Activated T-cell treated with anti-CD3 and anti-CD28 coated beads, Interleukin-2, amount 50 U/mL, for 72 hours (primary cell): ENCODE measurements around the gene CHD9NB. TPM values are rescaled to one million over a fixed set of nuclear protein-coding genes. Genes with fewer than 3 reads are reported as not detected.

ENCODE experiments used
- ATAC-seq, 2 donors: fragments of 150-1000 bp; cut with Tn5 transposase; replicated peaks in 1 of 2; 2 replicates each; pipeline ENCODE4 v1.10.0; 2021; ENCODE audit warnings: moderate library complexity in 2 of 2, mild to moderate bottlenecking in 1 of 2
- DNase-seq, 2 donors: peaks; one replicate each; pipeline ENCODE4 v3.0.0; 2021 to 2022; ENCODE audit warnings: mixed read lengths in 1 of 2
- H3K27ac Mint-ChIP-seq: one replicate; pipeline ENCODE4 v1.8.0; 2022; ENCODE audit warnings: mild to moderate bottlenecking, moderate library complexity, mixed read lengths
- H3K27me3 Mint-ChIP-seq: one replicate; pipeline ENCODE4 v1.8.0; 2022; ENCODE audit warnings: low read depth, mixed read lengths
- H3K36me3 Mint-ChIP-seq, 2 donors: one replicate each; pipeline ENCODE4 v1.8.0; 2022; ENCODE audit warnings: mixed read lengths in 2 of 2, mild to moderate bottlenecking in 1 of 2; ENCODE audit not compliant: insufficient read depth in 2 of 2
- H3K4me1 Mint-ChIP-seq: one replicate; pipeline ENCODE4 v1.8.0; 2022; ENCODE audit warnings: low read depth, mixed read lengths
- H3K4me3 Mint-ChIP-seq, 2 donors: one replicate each; pipeline ENCODE4 v1.8.0; 2022; ENCODE audit warnings: mild to moderate bottlenecking in 2 of 2, mixed read lengths in 2 of 2, moderate library complexity in 2 of 2
- H3K9me3 Mint-ChIP-seq, 2 donors: one replicate each; pipeline ENCODE4 v1.8.0; 2022; ENCODE audit warnings: mixed read lengths in 2 of 2
- total RNA-seq, 2 donors: library from RNA; stranded (reverse); gene quantifications; one replicate each; pipeline ENCODE4 v1.2.3, GENCODE V29; 2022

CHD9NB gene
- total RNA-seq, 2 donors from 2014 or later = 0.19 to 0.46 TPM

DNA sequence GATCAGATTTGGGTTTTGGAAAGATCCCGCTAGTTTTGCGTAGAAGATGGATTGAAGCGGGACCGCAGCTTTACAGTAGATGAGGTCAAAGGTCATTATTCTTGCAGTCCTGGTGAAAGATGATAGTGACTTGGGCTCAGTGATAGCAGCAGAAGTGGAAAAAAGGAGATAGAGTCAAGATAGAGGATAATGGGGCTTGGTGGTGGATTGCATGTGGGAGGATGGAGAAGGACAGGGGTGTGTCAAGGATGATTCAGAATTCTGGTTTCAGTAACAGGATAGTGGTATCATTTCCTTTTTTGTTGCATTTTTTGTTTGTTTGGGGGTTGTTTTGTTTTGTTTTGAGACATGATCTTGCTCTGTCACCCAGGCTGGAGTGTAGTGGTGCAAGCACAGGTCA lies 28.7 kb downstream of the CHD9NB start:
- H3K36me3 Mint-ChIP-seq = no peaks in the 10 kb centered on the region
- no peak overlapping the region for H3K4me3 Mint-ChIP-seq
- peaks cover 6% of the 10 kb centered on the region for H3K4me1 Mint-ChIP-seq
- H3K27me3 Mint-ChIP-seq = peaks cover 3% of the 10 kb centered on the region
- H3K27ac Mint-ChIP-seq = no peak overlapping the region
- H3K9me3 Mint-ChIP-seq = no peaks in the 10 kb centered on the region
- DNase-seq = no peak
- no peak for ATAC-seq

DNA sequence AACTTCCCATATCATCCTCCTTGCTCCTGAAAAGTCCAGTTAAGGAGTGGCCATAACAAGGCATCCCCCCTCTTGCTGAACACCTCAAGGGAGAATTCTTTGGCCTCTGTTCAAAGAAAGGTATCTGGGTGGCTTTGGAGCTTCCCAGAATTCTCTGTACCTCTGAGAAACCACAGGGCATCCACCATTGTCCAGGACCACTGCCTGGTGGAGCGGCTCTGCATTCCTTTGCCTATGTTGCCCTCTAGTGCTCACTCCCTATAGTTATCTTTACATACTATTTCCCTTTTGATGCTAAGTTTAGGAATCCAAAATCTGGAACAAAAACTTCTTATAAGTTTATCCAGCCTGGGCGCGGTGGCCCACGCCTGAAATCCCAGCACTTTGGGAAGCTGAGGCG lies 30.3 kb downstream of the CHD9NB start:
- DNase-seq (peak in 1 of 2 donors; percentile 6), ATAC-seq (no peak)
- no peaks in the 10 kb centered on the region for H3K36me3 Mint-ChIP-seq
- peaks cover 6% of the 10 kb centered on the region for H3K4me1 Mint-ChIP-seq
- H3K4me3 Mint-ChIP-seq = no peak overlapping the region
- no peaks in the 10 kb centered on the region for H3K27me3 Mint-ChIP-seq
- H3K9me3 Mint-ChIP-seq = no peaks in the 10 kb centered on the region
- H3K27ac Mint-ChIP-seq = no peak overlapping the region

DNA sequence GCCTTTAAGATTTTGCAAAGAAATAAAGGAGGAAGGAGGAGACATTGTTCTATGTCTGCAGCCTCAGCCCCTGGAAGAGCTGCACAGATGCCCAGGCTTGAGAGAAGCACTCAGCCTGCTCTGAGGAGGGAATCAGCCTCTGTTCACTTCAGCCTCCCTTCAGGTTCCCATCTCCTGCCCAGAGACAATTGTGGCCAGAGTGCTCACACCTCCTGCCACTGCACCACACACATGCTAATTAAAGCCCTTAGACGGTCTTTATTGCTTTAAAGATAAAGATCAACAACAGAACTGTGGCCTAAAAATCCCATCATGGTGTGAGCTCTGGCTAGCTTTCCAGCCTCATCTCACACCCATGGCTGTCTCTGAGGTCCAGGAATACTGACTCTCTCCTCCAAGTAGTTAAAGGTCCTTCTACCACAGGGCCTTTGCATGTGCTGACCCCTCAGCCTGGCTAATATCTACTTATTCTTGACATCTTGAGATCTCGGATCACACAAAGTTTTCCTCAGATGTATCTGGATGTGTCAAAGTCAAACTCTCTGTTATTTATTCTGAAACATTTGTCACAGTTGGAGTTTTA lies 33.8 kb downstream of the CHD9NB start:
- ATAC-seq = no peak
- H3K27me3 Mint-ChIP-seq = peaks cover 14% of the 10 kb centered on the region
- no peak overlapping the region for H3K27ac Mint-ChIP-seq
- no peak for DNase-seq
- H3K9me3 Mint-ChIP-seq = no peaks in the 10 kb centered on the region
- H3K4me3 Mint-ChIP-seq = no peak overlapping the region
- peaks cover 2% of the 10 kb centered on the region for H3K4me1 Mint-ChIP-seq
- H3K36me3 Mint-ChIP-seq = no peaks in the 10 kb centered on the region

DNA sequence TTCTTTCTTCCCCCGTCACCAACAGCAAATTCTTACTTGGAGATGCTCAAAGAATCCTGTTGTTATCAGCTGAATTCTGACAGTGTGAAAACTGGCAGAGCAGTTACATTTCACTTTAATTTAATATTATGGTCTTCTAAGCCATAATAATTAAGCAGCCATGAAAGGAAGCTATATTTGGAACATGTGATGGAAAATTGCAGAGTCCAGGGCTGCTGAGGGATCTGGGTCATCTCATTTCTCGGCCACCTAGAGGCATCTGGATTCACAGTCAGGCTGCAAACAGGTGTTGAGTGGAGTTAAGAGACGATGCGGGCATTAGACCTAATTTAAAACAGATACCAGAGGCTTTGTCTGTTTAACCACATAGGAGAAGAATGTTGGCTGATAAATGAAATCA lies 38.4 kb downstream of the CHD9NB start:
- Mint-ChIP-seq H3K27ac (no peak overlapping the region), H3K27me3 (peaks cover 18% of the 10 kb centered on the region), H3K4me3 (no peak overlapping the region), H3K4me1 (no peaks in the 10 kb centered on the region), H3K36me3 (no peaks in the 10 kb centered on the region), H3K9me3 (no peaks in the 10 kb centered on the region)
- no peak for ATAC-seq
- DNase-seq = no peak

DNA sequence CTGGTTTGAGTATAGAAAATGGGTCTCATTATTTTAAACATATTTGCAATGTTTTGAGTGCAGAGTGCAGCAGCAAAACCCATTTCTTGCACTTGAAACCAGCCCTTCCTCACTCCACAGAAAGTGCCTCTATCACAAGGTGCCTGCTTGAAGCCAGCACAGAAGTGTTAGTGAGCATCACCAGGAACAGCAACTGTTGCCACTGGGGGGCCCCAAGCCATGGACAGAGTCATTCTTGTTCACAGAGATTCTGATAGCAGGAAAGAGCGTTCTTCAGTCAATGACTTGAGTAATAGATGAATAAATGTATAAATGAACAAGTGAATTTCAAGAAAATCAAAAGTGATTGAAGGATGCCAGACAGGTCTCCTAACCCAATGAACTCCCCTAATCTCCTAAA lies 45.6 kb downstream of the CHD9NB start:
- Mint-ChIP-seq H3K4me3 (no peak overlapping the region), H3K4me1 (no peaks in the 10 kb centered on the region), H3K27ac (no peak overlapping the region), H3K36me3 (no peaks in the 10 kb centered on the region), H3K9me3 (no peaks in the 10 kb centered on the region), H3K27me3 (peaks cover 14% of the 10 kb centered on the region)
- DNase-seq (no peak), ATAC-seq (no peak)

DNA sequence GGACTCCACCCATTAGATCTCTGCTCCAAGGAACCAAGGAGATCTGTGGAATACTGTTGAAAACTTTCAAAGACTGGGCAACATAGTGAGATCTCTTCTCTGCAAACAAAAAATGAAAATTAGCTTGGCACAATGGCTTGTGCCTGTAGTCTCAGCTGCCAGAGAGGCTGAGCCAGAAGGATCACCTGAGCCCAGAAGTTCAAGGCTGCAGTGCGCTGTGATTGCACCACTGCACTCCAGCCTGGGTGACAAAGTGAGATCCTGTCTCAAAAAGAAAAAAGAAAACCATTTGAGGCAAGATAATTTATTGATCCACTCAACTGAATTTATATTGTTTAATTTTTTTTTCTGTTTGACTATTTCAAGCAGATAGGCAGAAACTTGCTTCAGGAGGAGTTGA lies 54.8 kb downstream of the CHD9NB start:
- H3K4me1 Mint-ChIP-seq = no peaks in the 10 kb centered on the region
- H3K4me3 Mint-ChIP-seq = no peak overlapping the region
- H3K9me3 Mint-ChIP-seq = peaks cover 0 to 2% of the 10 kb centered on the region in 2 donors
- no peak overlapping the region for H3K27ac Mint-ChIP-seq
- no peak for DNase-seq
- no peak for ATAC-seq
- no peaks in the 10 kb centered on the region for H3K36me3 Mint-ChIP-seq
- no peaks in the 10 kb centered on the region for H3K27me3 Mint-ChIP-seq

DNA sequence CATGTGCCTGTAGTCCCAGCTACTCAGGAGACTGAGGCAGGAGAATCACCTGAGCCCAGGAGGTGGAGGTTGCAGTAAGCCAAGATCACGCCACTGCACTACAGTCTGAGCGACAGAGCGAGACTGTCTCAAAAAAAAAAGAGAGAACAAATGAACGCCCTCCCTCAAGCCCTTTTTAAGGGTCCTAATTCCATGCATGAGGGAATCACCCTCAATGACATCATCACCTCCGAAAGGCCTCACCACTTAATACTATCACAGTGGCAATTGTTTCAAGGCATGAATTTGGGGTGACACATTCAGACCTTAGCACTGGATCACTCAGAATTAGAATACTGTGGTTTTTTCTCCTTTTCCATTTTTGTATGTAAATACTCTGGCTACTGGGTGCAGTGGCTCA lies 57.8 kb downstream of the CHD9NB start:
- no peaks in the 10 kb centered on the region for H3K4me1 Mint-ChIP-seq
- DNase-seq = no peak
- H3K27ac Mint-ChIP-seq = no peak overlapping the region
- ATAC-seq = no peak
- peaks cover 0 to 1% of the 10 kb centered on the region in 2 donors for H3K9me3 Mint-ChIP-seq
- H3K36me3 Mint-ChIP-seq = no peaks in the 10 kb centered on the region
- H3K4me3 Mint-ChIP-seq = no peak overlapping the region
- H3K27me3 Mint-ChIP-seq = no peaks in the 10 kb centered on the region

DNA sequence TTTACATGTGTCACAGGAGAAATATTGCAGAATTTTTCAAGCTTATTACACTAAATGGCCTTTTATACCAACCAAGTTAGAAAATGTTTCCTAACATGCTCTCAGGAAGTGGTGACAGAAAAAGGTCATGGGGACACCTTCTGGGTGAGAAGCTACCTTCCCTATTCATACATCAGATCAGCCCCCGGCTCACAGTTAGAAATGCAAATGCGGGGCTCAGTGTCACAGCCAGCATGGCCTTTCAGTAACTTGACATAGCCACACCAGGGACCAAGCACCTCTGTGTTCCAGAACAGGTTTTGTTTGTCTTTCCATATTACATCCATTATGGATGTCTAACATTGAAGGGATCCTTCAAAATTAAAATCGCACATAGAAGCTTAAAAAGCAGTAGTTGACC lies 59.5 kb downstream of the CHD9NB start:
- no peak overlapping the region for H3K4me3 Mint-ChIP-seq
- H3K27me3 Mint-ChIP-seq = no peaks in the 10 kb centered on the region
- ATAC-seq (no peak), DNase-seq (no peak)
- no peaks in the 10 kb centered on the region for H3K36me3 Mint-ChIP-seq
- no peaks in the 10 kb centered on the region for H3K4me1 Mint-ChIP-seq
- H3K9me3 Mint-ChIP-seq = peaks cover 0 to 1% of the 10 kb centered on the region in 2 donors
- H3K27ac Mint-ChIP-seq = no peak overlapping the region

DNA sequence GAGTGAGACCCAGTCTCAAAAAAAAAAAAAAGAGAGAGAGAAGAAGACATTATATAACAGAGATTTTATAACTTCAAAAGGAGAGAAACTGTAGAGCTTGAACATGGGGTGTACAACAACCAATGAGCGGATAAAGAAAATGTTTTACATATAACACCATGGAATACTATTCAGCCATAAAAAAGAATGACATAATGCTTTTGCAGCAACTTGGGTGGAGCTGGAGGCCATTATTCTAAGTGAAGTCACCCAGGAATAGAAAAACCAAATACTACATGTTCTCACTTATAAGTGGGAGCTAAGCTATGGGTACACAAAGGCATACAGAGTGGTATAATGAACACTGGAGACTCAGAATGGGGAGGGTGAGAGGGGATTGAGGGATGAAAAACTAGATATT lies 61.1 kb downstream of the CHD9NB start:
- ATAC-seq = no peak
- no peaks in the 10 kb centered on the region for H3K4me1 Mint-ChIP-seq
- DNase-seq = no peak
- peaks cover 0 to 1% of the 10 kb centered on the region in 2 donors for H3K9me3 Mint-ChIP-seq
- H3K36me3 Mint-ChIP-seq = no peaks in the 10 kb centered on the region
- no peak overlapping the region for H3K27ac Mint-ChIP-seq
- no peak overlapping the region for H3K4me3 Mint-ChIP-seq
- no peaks in the 10 kb centered on the region for H3K27me3 Mint-ChIP-seq

Other genes starting within 250 kb of the CHD9NB start
- 10 to 100 TPM; 16.7 to 17.4 TPM for gene CHD9, start 2.1 kb upstream of the CHD9NB start, total RNA-seq